Spleen (tissue), 11 donors: Measurements from ENCODE around the gene CMTM8. TPM values are rescaled to one million over a fixed set of nuclear protein-coding genes. Genes with fewer than 3 reads are reported as not detected.

Experiments used
- DNase-seq: peaks from one replicate; pipeline ENCODE4 v3.0.0-alpha.2; 2020
- H3K27ac ChIP-seq, 8 donors: fragments of 200-600 bp; sonication (generic) in 7 of 8; 1 replicate in 4 of 8; 2 replicates in 4 of 8; pipeline versions ENCODE4 v1.5.0 to v1.8.0; 2016 to 2021; ENCODE audit warnings: inconsistent platforms in 4 of 8, mild to moderate bottlenecking in 4 of 8, moderate library complexity in 1 of 8
- H3K27me3 ChIP-seq, 7 donors: fragments of 200-600 bp; sonication (generic) in 6 of 7; replicated peaks in 1 of 7; 1 replicate in 4 of 7; 2 replicates in 3 of 7; pipeline versions ENCODE4 v1.5.0 to v1.8.0; 2016 to 2021; ENCODE audit warnings: inconsistent platforms in 3 of 7, mild to moderate bottlenecking in 1 of 7
- H3K36me3 ChIP-seq, 6 donors: fragments of 200-600 bp; sonication (generic) in 5 of 6; 1 replicate in 4 of 6; 2 replicates in 2 of 6; pipeline versions ENCODE4 v1.5.0 to v1.8.0; 2016 to 2021; ENCODE audit warnings: inconsistent platforms in 2 of 6
- H3K4me1 ChIP-seq, 6 donors: fragments of 200-600 bp; sonication (generic) in 5 of 6; 1 replicate in 3 of 6; 2 replicates in 3 of 6; pipeline versions ENCODE4 v1.5.0 to v1.8.0; 2016 to 2021; ENCODE audit warnings: inconsistent platforms in 3 of 6
- H3K4me3 ChIP-seq, 8 donors: fragments of 200-600 bp; sonication (generic) in 7 of 8; 1 replicate in 4 of 8; 2 replicates in 4 of 8; pipeline versions ENCODE4 v1.5.0 to v1.8.0; 2016 to 2021; ENCODE audit warnings: inconsistent platforms in 4 of 8, mild to moderate bottlenecking in 4 of 8, moderate library complexity in 2 of 8
- H3K9me3 ChIP-seq, 8 donors: fragments of 200-600 bp; sonication (generic) in 7 of 8; 1 replicate in 4 of 8; 2 replicates in 4 of 8; pipeline versions ENCODE4 v1.5.0 to v1.8.0; 2016 to 2021; ENCODE audit warnings: inconsistent platforms in 4 of 8
- POLR2A ChIP-seq, 3 donors: fragments of 450-650 bp; IDR thresholded peaks; one replicate each; pipeline ENCODE4 v1.5.1; 2017; ENCODE audit warnings: antibody characterized with exemption in 3 of 3, mild to moderate bottlenecking in 1 of 3
- POLR2AphosphoS5 ChIP-seq, 3 donors: sonication (generic); formaldehyde crosslinking; IDR thresholded peaks; one replicate each; pipeline ENCODE4 v1.5.1; 2017; ENCODE audit warnings: antibody characterized with exemption in 3 of 3
- WGBS, 5 donors: extraction: QIAGEN DNeasy Blood & Tissue Kit in 3 of 5; methylation state at CpG; one replicate each; pipeline versions ENCODE4 v1.1.5 to v1.1.7; 2013 to 2018; 5-methylcytosine and 5-hydroxymethylcytosine counted together
- intact Hi-C: fragments of 100-400 bp; cut with DNase I; formaldehyde crosslinking; loops from one replicate; pipeline ENCODE4 v1.15.0; 2023; ENCODE audit warnings: low total_unique reads
- polyA plus RNA-seq, 3 donors: library from polyadenylated mRNA; stranded (reverse); fragments of 200-250 nt; gene quantifications; one replicate each; pipeline ENCODE4 v1.2.1, GENCODE V29; 2013
- total RNA-seq, 7 donors: library from RNA; depleted of rRNA in 3 of 7; stranded (reverse); fragments of >200 nt in 3 of 7; fragmentation: NEBNext Ultra II Directional in 4 of 7; extraction: Animal tissue kit (Norgen Biotek cat#: 25700) in 4 of 7; gene quantifications; one replicate each; pipeline versions ENCODE4 v1.1.0 to v1.2.1, GENCODE V29; 2016 to 2021
- TF ChIP-seq, protein P1 (sequence below), 11 experiments: fragments of 200-600 bp in 7 of 11; fragments of 450-650 bp in 4 of 11; sonication (generic) in 4 of 11; IDR thresholded peaks in 8 of 11; conservative IDR thresholded peaks in 3 of 11; 1 replicate in 7 of 11; 2 replicates in 4 of 11; pipeline versions ENCODE4 v1.4.0 to v1.8.0; 2016 to 2021; ENCODE audit warnings: antibody characterized with exemption in 11 of 11, inconsistent platforms in 4 of 11, mild to moderate bottlenecking in 1 of 11
- donor health status: healthy with polysubstance abuse.
- donor health status: DM: no; HTN: no; CAD: no; lungs with moderate emphysema.
- donor health status: DM: no; HTN: no; CAD: no.
- donor health status: Bipolar disorder and iron deficiency.
- donor health status: healthy.
- donor health status: DM: no; HTN: no; CAD: no.
- donor health status: DM: yes; HTN: yes; CAD: no.

The CMTM8 gene
- total and polyA plus RNA-seq, 10 donors = 0.61 to 3.5 (median 1.6) TPM

DNA sequence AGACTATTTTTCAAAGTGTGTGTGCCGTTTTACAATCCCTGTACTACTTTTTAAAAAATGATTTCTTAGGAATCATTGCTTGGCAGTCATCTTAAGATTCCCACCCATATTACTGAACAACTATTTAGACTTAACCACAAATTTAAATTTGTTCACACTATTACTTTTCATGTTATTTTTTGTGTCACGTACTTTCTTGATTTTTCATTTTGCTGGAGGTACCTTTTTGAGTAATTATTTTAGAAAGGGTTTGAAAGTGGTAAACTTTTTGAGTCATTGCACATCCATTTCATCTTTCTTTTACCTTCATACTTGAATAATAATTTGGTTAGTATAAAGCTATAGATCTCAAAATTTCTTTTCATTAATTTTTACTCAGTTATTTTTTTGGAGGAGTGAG, 16.9 kb downstream of the CMTM8 start:
- H3K36me3 ChIP-seq = no peaks in the 10 kb centered on the region
- TF ChIP-seq POLR2AphosphoS5 (IDR thresholded peaks at IDR 0.05) = no peak
- TF ChIP-seq, protein P1, sequence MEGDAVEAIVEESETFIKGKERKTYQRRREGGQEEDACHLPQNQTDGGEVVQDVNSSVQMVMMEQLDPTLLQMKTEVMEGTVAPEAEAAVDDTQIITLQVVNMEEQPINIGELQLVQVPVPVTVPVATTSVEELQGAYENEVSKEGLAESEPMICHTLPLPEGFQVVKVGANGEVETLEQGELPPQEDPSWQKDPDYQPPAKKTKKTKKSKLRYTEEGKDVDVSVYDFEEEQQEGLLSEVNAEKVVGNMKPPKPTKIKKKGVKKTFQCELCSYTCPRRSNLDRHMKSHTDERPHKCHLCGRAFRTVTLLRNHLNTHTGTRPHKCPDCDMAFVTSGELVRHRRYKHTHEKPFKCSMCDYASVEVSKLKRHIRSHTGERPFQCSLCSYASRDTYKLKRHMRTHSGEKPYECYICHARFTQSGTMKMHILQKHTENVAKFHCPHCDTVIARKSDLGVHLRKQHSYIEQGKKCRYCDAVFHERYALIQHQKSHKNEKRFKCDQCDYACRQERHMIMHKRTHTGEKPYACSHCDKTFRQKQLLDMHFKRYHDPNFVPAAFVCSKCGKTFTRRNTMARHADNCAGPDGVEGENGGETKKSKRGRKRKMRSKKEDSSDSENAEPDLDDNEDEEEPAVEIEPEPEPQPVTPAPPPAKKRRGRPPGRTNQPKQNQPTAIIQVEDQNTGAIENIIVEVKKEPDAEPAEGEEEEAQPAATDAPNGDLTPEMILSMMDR (IDR thresholded peaks at IDR 0.05 in 8 of 11, conservative IDR thresholded peaks at IDR 0.05 in 3 of 11) = no peak
- no peak for TF ChIP-seq POLR2A (IDR thresholded peaks at IDR 0.05)
- WGBS, 5 donors = 64 to 79% (median 75%) methylated on average over 2 of the region's 2 CpGs
- H3K9me3 ChIP-seq = peaks cover 0 to 17% (median 14%) of the 10 kb centered on the region in 8 donors
- no peak for DNase-seq
- no peaks in the 10 kb centered on the region for H3K4me1 ChIP-seq
- intact Hi-C loops = no loop called here
- no peak overlapping the region for H3K27ac ChIP-seq
- H3K4me3 ChIP-seq = no peak overlapping the region
- peaks cover 0 to 11% (median 0%) of the 10 kb centered on the region in 7 donors for H3K27me3 ChIP-seq

DNA sequence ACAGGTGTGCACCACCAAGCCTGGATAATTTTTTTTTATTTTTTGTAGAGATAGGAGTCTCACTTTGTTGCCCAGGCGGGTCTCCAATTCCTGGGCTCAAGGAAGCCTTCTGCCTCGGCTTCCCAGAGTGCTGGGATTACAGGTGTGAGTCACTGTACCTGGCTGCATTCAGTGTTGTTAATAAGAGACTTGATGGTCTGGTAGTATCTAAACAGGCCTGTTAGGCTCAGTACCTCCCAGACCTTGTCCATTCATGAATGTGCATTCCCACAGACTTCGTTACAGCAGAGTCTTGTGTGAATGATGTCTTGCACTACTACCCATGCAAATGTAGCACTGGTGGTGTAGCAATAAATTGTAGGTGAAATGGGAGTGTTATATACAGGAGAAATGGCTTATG, 17.7 kb downstream of the CMTM8 start:
- intact Hi-C loops = no loop called here
- no peak overlapping the region for H3K27ac ChIP-seq
- WGBS, 5 donors = 78 to 93% (median 84%) methylated on average over 3 of the region's 3 CpGs

DNA sequence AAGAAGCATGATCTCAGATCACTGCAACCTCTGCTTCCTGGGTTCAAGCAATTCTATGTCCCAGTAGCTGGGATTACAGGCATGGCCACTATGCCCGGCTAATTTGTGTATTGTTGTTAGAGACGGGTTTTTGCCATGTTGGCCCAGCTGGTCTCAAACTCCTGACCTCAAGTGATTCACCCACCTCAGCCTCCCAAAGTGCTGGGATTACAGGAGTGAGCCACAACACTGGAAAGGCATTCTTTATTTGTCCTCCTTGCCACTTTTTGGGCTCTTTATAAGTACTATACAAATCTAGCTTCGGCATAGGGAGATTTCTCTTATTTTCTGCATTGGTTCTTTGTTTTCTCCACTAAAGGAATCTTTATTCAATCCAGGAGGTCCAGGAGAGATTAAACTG, 18.6 kb downstream of the CMTM8 start:
- no peak overlapping the region for H3K4me3 ChIP-seq
- intact Hi-C loops = no loop called here
- 77 to 97% (median 93%) methylated on average over 3 of the region's 3 CpGs for WGBS, 5 donors
- H3K36me3 ChIP-seq = no peaks in the 10 kb centered on the region
- H3K9me3 ChIP-seq = peaks cover 0 to 17% (median 14%) of the 10 kb centered on the region in 8 donors
- H3K27ac ChIP-seq = no peak overlapping the region
- DNase-seq = no peak
- no peak for TF ChIP-seq POLR2A (IDR thresholded peaks at IDR 0.05)
- TF ChIP-seq, protein P1 (IDR thresholded peaks at IDR 0.05 in 8 of 11, conservative IDR thresholded peaks at IDR 0.05 in 3 of 11) = no peak
- TF ChIP-seq POLR2AphosphoS5 (IDR thresholded peaks at IDR 0.05) = no peak
- no peaks in the 10 kb centered on the region for H3K4me1 ChIP-seq
- H3K27me3 ChIP-seq = peaks cover 0 to 11% (median 0%) of the 10 kb centered on the region in 7 donors

More for the DNA sequence above, 17.7 kb downstream of the CMTM8 start:
- TF ChIP-seq POLR2AphosphoS5 (IDR thresholded peaks at IDR 0.05) = no peak
- TF ChIP-seq POLR2A (IDR thresholded peaks at IDR 0.05) = no peak
- TF ChIP-seq, protein P1 (IDR thresholded peaks at IDR 0.05 in 8 of 11, conservative IDR thresholded peaks at IDR 0.05 in 3 of 11) = no peak
- Histone ChIP-seq H3K4me3 (no peak overlapping the region), H3K36me3 (no peaks in the 10 kb centered on the region), H3K27me3 (peaks cover 0 to 11% (median 0%) of the 10 kb centered on the region in 7 donors), H3K9me3 (peaks cover 0 to 17% (median 14%) of the 10 kb centered on the region in 8 donors), H3K4me1 (no peaks in the 10 kb centered on the region)
- no peak for DNase-seq

DNA sequence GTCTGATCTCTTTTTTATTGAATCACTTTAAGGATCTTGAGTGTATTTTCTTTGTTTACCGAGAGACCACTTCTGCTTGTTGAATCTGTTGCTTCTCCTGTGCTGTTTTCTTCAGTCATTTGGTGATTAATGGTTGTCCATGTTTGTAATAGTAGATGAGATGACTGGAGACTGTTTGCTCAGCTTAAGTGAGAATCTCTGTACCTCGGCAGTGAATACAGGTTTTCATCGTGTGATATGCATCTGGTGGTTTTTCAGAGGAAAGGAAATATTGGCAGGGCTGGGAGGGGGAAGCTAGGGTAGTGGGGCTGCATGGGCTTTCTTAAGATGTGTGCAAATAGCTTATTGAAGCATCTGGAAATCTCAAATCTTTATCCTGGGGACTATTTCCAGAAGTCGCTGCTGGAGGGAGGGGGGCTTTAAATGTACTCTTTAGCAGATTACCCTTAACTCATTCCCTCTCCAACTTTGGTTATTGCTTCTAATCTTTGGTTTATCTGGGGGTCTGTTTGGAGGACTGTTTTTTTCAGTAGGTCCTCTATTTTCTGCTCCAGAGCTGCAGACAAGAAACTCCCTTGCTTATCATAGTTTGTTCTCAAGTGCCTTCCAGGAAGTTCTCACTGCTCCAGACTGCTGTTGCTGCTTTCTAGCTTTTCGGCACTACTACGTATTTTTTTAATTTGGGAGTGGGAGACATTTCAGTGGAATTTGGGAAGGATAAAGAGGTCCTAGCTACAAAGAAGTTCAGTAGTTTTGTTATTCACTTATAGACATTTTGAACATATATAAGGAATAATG, 19.4 kb downstream of the CMTM8 start:
- intact Hi-C loops = no loop called here
- peaks cover 0 to 17% (median 14%) of the 10 kb centered on the region in 8 donors for H3K9me3 ChIP-seq
- no peaks in the 10 kb centered on the region for H3K4me1 ChIP-seq
- H3K27ac ChIP-seq = no peak overlapping the region
- H3K4me3 ChIP-seq = no peak overlapping the region
- H3K27me3 ChIP-seq = peaks cover 0 to 11% (median 0%) of the 10 kb centered on the region in 7 donors
- WGBS, 5 donors = 61 to 74% (median 69%) methylated on average over 6 of the region's 6 CpGs
- DNase-seq = no peak
- H3K36me3 ChIP-seq = no peaks in the 10 kb centered on the region
- TF ChIP-seq POLR2AphosphoS5 (IDR thresholded peaks at IDR 0.05) = no peak
